Left kidney (tissue), 8 donors: ENCODE results near the gene ANAPC16. TPM values are rescaled to one million over a fixed set of nuclear protein-coding genes. Genes with fewer than 3 reads are reported as not detected.

Experiments
- DNase-seq: peaks from one replicate; pipeline ENCODE4 v3.0.0-alpha.2; 2013
- long read RNA-seq, 8 donors: transcript quantifications; one replicate each; lab custom pipeline, GENCODE V29; 2026
- polyA plus RNA-seq: library from polyadenylated mRNA; unstranded; fragments of 120-200 nt; gene quantifications from one replicate; pipeline ENCODE4 v1.2.1, GENCODE V29; 2013; ENCODE audit not compliant: insufficient read length

ANAPC16 gene
- polyA plus RNA-seq, result 201 TPM
- long read RNA-seq, donor 1, transcript ANAPC16-205 (5 exons, 3,567 nt), result minor isoform, 6 of 238 reads
- long read RNA-seq, donor 1, transcript ANAPC16-201 (4 exons, 3,195 nt), result major isoform, 50 of 238 reads
- long read RNA-seq, donor 1, transcript ANAPC16-202 (3 exons, 1,828 nt), result minor isoform, 7 of 238 reads
- long read RNA-seq, donor 1, transcript ANAPC16-203 (3 exons, 734 nt), result minor isoform, 5 of 238 reads
- long read RNA-seq, donor 1, partial matches to known transcripts, result 128 of 238 reads
- long read RNA-seq, donor 1, other reads (novel, unspliced or antisense), result 42 of 238 reads
- long read RNA-seq, donor 2, transcript ANAPC16-201 (4 exons, 3,195 nt), result major isoform, 60 of 120 reads
- long read RNA-seq, donor 2, transcript ANAPC16-202 (3 exons, 1,828 nt), result minor isoform, 5 of 120 reads
- long read RNA-seq, donor 2, transcript ANAPC16-203 (3 exons, 734 nt), result minor isoform, 11 of 120 reads
- long read RNA-seq, donor 2, partial matches to known transcripts, result 9 of 120 reads
- long read RNA-seq, donor 2, other reads (novel, unspliced or antisense), result 31 of 120 reads
- long read RNA-seq, donor 3, transcript ANAPC16-201 (4 exons, 3,195 nt), result major isoform, 25 of 69 reads
- long read RNA-seq, donor 3, transcript ANAPC16-203 (3 exons, 734 nt), result minor isoform, 7 of 69 reads
- long read RNA-seq, donor 3, transcript ANAPC16-205 (5 exons, 3,567 nt), result minor isoform, 6 of 69 reads
- long read RNA-seq, donor 3, partial matches to known transcripts, result 7 of 69 reads
- long read RNA-seq, donor 3, other reads (novel, unspliced or antisense), result 21 of 69 reads
- long read RNA-seq, donor 4, transcript ANAPC16-201 (4 exons, 3,195 nt), result major isoform, 9 of 43 reads
- long read RNA-seq, donor 4, partial matches to known transcripts, result 31 of 43 reads
- long read RNA-seq, donor 4, other reads (novel, unspliced or antisense), result 0 of 43 reads
- long read RNA-seq, donor 5, transcript ANAPC16-203 (3 exons, 734 nt), result minor isoform, 10 of 261 reads
- long read RNA-seq, donor 5, transcript ANAPC16-201 (4 exons, 3,195 nt), result major isoform, 91 of 261 reads
- long read RNA-seq, donor 5, transcript ANAPC16-205 (5 exons, 3,567 nt), result minor isoform, 9 of 261 reads
- long read RNA-seq, donor 5, transcript ANAPC16-202 (3 exons, 1,828 nt), result minor isoform, 10 of 261 reads
- long read RNA-seq, donor 5, partial matches to known transcripts, result 44 of 261 reads
- long read RNA-seq, donor 5, other reads (novel, unspliced or antisense), result 97 of 261 reads
- long read RNA-seq, donor 6, transcript ANAPC16-202 (3 exons, 1,828 nt), result minor isoform, 6 of 169 reads
- long read RNA-seq, donor 6, transcript ANAPC16-201 (4 exons, 3,195 nt), result major isoform, 60 of 169 reads
- long read RNA-seq, donor 6, transcript ANAPC16-203 (3 exons, 734 nt), result minor isoform, 6 of 169 reads
- long read RNA-seq, donor 6, partial matches to known transcripts, result 55 of 169 reads
- long read RNA-seq, donor 6, other reads (novel, unspliced or antisense), result 40 of 169 reads
- long read RNA-seq, donor 7, transcript ANAPC16-201 (4 exons, 3,195 nt), result major isoform, 80 of 210 reads
- long read RNA-seq, donor 7, transcript ANAPC16-203 (3 exons, 734 nt), result minor isoform, 20 of 210 reads
- long read RNA-seq, donor 7, partial matches to known transcripts, result 32 of 210 reads
- long read RNA-seq, donor 7, other reads (novel, unspliced or antisense), result 72 of 210 reads
- long read RNA-seq, donor 8, transcript ANAPC16-201 (4 exons, 3,195 nt), result major isoform, 26 of 60 reads
- long read RNA-seq, donor 8, partial matches to known transcripts, result 9 of 60 reads
- long read RNA-seq, donor 8, other reads (novel, unspliced or antisense), result 22 of 60 reads

- peak; percentile 95 for DNase-seq
Measured at GRCh38 chr10:72215611-72216549, at the start of gene ANAPC16, which contains the start of gene ASCC1. ANAPC16 (plus strand) TSS chr10:72216012; CDS start chr10:72223915, 7,903 bp downstream. ASCC1 (minus strand) TSS chr10:72216276; CDS start chr10:72213298, 2,978 bp downstream.

- no peak for DNase-seq
Measured at GRCh38 chr10:72167118-72167517, 48.7 kb upstream of the ANAPC16 start.

GRCh38 chr10:72170263-72170662, 45.5 kb upstream of the ANAPC16 start:
- no peak for DNase-seq

GRCh38 chr10:72170733-72171132, 45.1 kb upstream of the ANAPC16 start:
- DNase-seq, result no peak

GRCh38 chr10:72171175-72171630, 44.6 kb upstream of the ANAPC16 start:
- DNase-seq, result no peak

- DNase-seq, result no peak
Measured at GRCh38 chr10:72173262-72173618, 42.6 kb upstream of the ANAPC16 start.

GRCh38 chr10:72173619-72174296, 42.1 kb upstream of the ANAPC16 start:
- DNase-seq, result no peak

GRCh38 chr10:72174297-72174662, 41.5 kb upstream of the ANAPC16 start:
- no peak for DNase-seq

- no peak for DNase-seq
Measured at GRCh38 chr10:72175149-72175548, 40.7 kb upstream of the ANAPC16 start.

GRCh38 chr10:72176701-72177100, 39.1 kb upstream of the ANAPC16 start:
- DNase-seq, result no peak

- DNase-seq, result no peak
Measured at GRCh38 chr10:72177454-72177853, 38.4 kb upstream of the ANAPC16 start.

GRCh38 chr10:72184156-72184555, 31.7 kb upstream of the ANAPC16 start:
- no peak for DNase-seq

- DNase-seq, result no peak
Measured at GRCh38 chr10:72186258-72186981, 29.4 kb upstream of the ANAPC16 start.

- DNase-seq, result no peak
Measured at GRCh38 chr10:72186982-72187330, 28.9 kb upstream of the ANAPC16 start.

GRCh38 chr10:72194949-72195348, 20.9 kb upstream of the ANAPC16 start:
- DNase-seq, result no peak

- DNase-seq, result no peak
Measured at GRCh38 chr10:72200883-72201282, 14.9 kb upstream of the ANAPC16 start.

- DNase-seq, result no peak
Measured at GRCh38 chr10:72201293-72201692, 14.5 kb upstream of the ANAPC16 start.

GRCh38 chr10:72204296-72204695, 11.5 kb upstream of the ANAPC16 start:
- DNase-seq, result no peak
